HG03103 (cell line): ENCODE results near the gene METTL25B.

Experiments used
- ATAC-seq: cut with Tn5 transposase; IDR thresholded peaks from one replicate; pipeline ENCODE4 v1.9.1; 2021; ENCODE audit warnings: low read depth; ENCODE audit not compliant: unreplicated experiment

The METTL25B gene

DNA sequence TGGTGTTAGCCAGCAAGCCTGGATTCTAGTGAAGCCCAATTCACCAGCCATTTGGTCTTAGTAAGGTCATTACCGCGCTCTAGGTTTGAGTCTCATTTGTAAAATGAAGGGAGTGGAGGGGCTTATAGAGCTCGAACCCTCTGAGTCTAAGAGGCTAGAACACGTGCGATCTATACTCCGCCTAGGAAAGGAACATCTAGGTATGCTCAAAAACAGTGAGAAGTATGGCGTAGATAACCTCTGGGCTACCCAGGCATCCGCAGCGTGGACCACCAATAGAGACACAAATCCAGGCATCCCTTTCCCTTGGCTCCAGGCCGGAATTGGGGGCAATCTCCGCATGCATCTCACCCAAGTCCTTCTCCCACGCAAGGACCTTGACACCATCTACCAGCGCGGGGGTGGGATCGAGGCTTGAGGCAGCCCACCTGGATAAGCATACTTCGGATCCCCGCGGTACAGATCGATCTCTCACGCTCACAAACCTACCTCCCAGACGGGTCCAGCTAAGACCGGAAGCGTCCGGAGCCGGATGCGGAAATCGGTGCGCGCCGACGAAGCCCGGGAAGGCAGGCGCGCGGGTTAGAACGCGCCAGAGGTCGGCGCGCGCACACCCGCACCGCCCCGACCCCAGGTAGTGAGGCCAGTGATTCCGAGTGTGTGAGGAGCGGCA is at the start of gene METTL25B:
Gene METTL25B, plus strand, starts transcription at position 544 of the 673 bp plus-strand sequence. CDS start 636 bp downstream, outside the sequence.
- peak; percentile 37 for ATAC-seq

DNA sequence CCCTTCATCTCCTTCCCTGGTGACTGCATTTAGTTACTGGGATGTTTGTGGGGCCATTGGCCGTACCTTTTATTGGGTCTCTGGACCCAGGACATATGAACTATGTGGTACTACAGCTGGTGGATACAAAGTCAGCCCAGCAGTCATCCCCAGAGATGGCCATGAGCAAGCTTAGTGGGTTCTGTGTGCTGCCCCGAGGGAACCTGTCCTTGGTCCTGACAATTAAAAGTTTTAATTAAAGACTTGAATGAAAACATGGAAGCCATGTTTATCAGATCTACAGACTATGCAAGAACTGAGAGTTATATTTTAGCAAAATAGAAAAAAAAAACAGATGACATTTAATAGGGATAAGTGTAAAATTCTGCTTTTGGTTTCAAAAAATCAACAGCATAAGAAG is 48.2 kb upstream of the METTL25B start:
- ATAC-seq: no peak

DNA sequence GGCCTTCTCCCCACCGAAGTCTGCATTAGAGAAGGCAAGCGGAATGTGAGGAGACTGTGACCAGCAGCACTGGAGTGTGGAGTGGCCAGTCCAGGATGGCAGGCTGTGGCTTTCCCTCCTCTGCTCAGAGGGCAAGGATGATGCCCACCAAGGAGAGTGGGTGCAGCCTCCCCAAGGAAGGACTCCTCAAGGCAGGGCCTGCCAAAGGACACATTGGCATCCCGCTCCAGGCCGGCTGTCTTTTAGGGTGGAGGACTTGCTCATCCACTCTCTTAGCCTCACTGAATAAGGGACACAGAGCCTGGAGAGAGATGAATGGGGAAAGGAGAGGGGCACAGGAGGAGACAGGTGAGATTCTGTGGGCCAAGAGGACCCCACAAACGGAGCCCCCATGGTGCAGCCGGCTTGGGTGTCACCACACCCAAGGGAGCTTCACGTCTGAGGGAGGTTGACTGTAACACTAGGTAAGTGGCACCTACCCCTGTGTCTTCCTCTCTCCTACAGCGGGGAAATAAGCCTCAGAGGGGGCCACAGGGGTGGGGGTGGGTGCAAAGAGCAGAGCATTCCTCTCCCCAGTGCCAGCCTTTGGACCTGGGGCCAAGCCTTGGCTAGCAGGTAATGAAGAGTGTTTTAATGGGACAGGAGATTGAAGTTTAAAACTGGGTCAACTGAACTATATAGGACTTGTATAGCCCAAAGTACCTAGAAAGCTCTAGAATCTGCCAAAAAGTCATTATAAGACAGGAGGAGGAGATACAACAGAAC is 46.9 kb upstream of the METTL25B start:
- ATAC-seq: no peak

DNA sequence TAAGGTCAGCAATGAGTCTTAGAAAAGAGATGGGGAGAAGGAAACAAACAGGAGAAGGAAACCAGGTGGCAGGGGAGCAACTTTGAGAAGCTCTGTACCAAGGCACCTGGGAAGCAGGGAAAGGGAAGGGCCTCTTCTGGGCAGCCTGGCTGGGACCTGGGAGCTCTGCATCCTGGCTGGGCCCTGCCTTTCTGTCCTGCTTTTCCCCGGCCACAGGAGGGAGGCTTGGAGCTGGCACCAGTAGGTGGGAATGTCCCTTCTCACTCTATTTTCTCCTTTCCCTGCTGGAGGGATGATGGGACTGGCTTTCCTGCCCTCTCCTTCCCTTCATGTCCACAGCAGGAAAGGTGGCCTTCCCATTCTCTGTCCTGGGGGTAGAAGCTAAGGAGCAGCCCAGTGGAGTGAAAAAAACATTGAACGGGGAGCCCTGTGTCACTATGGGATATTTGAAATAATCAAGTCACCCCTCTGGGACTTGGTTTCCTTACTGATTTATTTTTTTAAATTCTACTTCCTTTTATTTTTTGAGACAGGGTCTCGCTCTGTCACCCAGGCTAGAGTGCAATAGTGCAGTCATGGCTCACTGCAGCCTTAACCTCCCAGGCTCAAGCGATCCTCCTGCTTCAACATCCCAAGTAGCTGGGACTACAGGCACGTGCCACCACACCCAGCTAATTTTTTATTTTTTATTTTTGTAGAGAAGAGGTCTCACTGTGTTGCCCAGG is 45.9 kb upstream of the METTL25B start:
- ATAC-seq: no peak

DNA sequence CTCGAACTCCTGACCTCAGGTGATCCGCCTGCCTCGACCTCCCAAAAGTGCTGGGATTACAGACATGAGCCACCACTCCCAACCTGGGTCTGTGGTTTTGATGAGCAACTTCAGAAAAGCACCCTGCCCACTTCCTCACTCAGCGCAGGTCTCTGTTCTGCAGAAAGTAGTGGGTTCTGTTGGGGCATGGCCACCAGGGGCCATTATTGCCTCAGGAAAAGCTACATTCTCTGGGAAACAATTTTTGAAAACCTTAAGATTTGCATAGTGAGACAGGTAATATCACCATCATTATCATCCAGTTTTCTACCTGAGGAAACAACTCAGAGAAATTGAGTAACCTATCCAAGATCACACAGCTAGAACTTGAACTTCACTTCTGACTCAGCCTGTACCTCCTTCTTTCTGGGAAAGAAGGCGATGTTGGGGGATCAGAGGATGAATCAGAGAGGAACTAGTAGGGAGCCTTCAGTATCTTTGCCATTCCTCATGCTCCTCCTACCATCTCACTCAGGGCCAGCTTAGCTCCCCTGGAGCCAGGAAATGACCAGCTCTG is 44.0 kb upstream of the METTL25B start:
- ATAC-seq: no peak

DNA sequence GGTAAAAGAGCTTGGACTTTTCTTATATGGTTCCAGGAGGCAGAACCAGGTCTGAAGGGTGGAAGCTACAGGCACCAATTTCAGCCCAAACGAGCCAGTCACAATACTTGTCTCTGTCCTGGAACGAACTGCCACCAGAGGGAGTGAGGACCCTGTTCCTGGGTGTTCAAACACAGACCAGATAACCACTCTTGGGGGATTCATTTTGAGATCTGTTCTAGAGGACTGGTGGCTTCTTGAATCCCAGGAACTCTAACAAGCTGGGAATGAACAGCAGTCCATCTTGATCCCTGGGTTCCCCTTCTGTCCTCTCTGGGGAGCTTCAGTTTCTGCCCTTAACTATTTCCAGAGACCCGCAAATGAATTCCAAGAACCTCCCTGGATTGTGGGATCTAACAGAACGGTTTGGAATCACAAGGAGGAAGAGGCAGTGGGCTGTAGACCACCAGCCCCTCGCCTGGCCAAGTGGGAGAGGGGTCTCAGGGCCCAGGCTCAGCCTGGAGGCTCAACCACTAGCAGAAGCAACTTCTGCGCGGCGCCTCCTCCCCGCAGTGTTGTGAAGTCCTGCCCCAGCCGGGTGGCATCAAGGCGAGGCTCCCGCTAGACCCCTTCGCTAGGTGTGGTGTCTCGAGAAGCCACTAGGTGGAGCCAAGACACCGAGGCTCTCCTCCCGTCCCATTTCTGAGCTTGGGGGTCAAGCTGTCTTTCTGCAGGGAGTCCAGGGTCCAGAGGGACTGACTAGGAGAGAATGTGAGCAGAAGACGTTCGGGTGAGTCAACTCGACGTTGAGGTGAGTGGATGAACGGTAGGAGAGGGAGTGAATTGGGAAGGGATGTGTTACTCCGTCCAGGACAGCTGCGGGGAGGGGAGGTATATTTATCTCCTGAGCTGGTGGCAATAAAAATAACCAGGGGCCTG is 39.0 kb upstream of the METTL25B start:
- no peak for ATAC-seq

DNA sequence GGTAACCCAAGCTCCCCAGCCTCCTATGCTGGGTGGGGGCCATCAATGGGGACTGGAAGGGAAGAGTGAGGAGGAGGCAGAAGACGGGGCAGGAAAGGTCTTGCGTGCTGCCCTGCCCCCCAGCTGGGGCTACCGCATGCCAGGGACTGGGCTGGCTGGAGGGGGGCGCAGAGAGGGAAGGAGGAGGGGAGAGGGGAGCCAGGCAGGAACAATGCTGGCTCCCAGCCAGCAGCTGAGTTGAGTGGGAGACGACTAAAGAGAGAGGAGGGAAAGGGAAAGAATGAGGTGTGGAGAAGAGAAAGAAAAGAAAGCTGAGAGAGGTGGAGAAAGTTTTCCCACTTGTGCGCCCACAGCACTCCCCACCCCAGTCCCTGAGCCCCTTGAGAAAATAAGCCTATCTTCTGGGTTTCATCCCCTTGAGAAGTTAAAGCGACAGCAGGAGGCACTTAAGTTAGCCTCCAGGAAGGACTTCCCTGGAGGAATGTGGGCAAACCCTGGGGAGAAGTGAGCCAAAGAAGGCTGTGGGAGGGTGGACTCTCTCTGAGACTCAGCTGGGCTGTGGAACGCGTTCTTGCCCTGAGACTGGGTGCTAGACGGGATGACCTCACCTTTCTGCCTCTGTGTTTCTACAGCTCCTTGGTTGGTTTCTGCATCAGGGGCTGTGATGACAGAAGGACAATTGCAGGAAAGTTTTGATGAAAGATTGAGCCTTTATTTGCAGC is 38.2 kb upstream of the METTL25B start:
- no peak for ATAC-seq

DNA sequence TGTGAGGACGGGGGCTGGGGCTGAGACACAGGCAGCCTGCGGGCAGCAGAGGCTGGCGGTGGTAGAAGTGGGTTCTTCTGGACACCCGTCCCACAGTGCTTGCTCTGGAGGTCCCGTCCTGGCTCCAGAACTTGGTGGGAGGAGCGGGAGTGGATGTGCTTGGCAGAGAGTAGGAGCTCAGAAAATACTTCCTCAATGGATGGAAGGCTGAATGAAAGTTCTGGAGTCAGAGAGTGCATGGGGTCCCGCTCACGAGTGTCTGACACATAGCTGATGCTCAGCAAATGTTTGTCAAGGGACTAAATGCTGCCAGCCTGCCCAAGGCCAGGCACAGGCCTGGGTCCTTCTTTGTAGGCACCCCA is 37.6 kb upstream of the METTL25B start:
- ATAC-seq: no peak

DNA sequence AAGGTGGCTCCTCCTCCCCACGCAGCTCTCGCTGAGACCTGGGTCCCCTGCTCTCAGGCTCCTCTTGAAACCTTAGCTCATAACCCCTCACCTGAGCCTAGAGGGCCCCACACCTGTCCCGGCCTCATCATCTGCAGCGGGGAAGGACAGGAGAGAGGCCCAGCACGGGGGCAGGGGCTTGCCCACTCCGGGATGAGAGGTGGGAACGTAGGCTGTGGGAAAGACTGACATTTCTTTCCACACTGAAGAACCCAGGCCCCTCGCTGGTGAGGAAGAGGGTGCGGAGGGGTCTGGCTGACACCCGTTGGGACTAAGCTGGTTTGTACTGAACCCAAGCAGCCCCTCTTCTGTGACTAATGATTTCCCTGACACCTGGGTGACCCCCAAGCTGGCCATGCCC is 37.1 kb upstream of the METTL25B start:
- ATAC-seq: no peak

DNA sequence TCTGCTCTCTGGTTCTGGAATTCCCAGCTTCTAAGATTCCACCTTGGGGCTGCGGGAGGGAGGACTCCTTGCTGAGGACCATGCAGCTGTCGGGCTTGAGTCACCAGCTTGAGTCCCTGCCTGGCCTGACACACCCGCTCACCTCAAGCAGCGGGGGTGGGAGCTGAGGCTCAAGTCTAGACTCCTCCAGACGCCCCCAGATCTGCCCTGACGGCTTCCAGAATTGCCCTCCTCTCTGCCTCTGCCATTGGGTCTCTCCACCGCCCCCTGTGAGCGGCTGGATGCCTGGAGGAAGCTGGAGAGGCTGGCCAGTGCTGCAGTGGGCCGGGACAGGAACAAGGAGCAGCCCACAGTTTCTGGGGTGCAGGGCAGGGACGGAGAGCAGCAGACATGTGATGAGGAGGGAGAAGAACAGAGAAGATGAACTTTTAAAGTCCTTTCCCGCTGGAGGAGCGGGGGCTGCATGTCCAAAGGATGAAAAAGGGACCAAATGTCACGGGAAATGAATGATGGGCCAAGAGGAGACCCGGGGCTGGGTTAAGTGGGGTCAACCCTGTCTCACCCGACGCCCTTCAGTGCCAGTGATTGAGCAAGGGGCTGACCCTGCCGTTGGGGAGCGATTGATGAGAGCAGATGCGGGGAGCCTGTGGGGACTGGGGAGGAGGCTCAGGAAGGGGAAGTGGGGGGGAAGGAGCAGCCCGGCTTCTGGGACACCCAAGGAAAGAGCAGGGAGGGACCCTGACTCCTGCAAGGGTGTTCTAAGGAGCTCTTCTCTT is 36.4 kb upstream of the METTL25B start:
- ATAC-seq: no peak

DNA sequence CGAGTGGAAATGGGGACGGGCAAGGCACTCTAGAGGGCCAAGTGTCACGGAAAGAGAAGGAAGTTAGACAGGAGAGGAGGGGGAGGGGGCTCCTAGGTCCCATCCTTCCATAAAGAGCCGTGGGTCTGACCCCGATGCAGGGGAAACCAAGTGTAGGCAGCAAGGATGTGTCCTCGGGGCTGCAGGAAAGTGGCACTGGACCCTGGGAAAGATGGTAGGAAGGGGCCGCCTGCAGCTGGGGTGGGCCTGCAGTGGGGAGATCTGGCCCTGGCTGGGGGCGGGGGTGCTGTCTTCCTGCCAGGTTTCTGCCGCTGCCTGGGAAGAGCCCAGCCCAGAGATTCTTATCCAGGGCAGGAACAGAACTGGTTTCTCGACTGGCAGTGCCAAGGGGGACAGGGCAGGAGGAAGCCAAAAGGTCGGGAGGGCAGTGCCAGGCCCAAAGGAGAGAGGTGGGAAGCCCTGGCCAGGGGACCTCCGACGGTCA is 35.8 kb upstream of the METTL25B start:
- no peak for ATAC-seq

DNA sequence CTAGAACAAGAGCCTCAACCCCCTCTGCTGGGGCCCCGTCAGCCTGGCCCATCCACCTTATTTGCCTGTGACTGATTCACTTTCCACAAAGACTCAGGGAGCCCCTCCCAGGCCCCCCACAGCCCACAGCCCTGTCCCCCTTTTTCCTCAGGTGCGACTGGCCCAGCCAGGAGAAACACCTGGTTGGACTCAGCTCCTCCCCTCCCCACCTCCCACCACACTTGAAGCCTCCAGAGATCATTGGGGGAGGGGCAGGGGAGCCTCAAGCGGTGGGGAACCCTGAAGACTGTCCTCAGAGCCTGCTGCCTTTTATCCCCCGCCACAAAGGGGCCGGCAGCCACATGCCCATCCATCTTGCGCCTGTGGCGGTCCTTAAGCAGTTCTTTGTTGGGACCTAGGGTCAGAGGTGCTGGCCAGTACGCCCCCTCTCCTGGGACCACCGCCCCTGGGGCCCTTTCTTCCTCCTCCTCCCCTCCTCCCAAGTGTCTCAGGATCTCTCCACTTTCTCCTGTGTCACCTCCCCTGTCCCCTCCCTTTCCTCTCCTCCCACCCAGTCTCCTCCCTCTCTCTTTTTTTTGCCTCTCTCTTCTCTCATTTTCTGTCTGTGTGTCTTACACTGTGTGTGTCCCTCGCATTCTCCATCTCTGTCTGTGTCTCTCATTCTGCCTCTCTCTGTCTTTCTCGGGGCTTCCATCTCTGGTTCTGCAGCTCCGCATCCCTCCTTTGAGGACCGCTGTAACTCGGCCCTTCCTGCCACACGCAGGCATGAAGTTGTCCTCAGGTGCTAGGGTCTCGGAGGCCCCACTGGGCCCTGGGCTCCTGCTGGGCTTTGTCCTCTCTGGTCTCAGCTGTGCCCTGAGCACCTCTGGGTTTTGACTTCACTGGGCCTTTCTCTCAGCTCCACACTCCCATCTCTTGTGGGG is 35.1 kb upstream of the METTL25B start:
- ATAC-seq: no peak

DNA sequence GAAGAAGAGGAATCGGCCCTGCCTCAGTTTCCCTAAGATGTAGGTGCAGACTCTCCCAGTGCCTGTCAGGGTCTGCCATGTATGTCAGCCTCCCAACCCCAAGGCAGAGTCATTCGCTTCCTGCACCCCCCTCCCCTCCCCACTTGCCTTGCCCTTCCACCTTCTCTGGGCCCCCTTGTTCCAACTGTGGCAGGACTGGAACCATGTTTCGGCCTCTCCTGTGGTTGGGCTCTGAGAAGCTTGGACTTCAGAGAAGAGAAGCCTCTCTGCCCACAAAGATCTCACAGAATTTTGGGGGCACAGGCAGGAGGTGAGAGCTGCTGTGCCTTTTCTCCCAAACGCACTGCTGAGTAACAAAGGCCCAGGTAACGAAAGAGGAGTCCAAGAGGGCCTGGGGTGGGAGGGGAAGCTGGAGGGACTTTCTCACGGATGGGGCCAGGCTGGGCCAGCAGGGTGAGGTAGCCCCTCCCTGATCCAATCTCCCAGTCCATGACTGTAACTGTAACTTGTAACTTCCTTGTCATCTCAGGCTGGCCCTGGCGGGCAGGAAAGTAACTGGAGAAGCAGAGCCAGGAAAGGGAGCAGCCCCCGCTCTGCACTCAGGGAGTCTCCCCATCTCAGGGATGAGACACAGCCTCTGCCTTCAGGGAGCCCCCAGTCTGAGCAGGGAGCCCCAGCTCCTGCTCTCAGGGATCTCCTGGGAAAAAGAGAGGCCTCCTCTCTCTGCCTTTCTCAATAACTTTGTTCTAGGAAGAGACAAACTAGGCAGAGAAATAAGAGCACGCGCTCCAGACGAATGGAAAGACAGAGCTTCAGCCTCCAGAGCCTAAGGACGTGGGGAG is 34.2 kb upstream of the METTL25B start:
- ATAC-seq: no peak

DNA sequence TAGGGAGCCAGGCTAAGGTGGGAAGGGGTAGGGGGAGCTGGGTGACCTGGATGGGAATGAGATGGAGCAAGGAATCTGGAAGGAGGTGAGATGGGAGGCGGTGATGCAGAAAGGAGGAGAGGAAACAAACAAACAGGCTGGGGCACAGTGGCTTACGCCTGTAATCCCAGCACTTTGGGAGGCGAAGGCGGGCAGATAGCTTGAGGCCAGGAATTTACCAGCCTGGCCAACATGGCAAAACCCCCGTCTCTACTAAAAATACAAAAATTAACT is 33.6 kb upstream of the METTL25B start:
- ATAC-seq: no peak

DNA sequence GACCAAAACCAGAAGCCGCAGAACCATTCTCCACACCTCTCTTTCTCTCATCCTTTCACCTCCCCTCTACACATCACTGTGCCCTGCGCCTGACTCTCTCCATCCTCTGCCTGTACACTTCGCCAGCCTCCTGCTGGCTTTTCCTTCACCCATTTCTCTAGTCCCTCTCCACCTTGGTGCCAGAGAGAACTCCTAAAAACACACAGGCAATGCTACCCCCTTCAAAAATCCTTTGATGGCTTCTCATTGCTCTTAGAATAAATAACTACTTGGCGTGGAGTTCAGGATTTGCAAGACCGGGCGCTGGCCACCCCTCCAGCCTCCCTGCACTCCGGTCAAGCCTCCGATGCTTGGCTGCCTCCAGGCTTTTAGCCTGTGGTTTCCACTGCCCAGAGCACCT is 31.5 kb upstream of the METTL25B start:
- no peak for ATAC-seq

DNA sequence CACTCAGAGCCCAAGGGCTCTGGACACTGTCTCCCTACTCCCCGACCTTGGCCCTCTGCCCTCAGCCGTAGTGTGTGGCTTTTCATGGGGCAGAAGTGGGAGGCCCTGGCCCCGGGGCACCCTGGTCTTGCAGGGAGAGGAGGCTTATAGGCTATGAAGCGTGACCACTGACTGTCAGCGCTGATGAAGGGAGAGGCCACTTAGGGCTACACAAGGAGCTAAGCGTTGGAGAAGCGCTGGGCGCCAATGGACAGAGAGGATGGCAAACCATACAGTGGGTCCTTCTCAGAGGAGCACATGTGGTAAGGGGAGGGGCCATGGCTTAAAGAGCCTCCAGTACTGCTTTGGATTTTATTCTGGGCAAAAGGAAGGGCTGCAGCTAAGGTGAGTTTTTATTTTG is 30.8 kb upstream of the METTL25B start:
- no peak for ATAC-seq

DNA sequence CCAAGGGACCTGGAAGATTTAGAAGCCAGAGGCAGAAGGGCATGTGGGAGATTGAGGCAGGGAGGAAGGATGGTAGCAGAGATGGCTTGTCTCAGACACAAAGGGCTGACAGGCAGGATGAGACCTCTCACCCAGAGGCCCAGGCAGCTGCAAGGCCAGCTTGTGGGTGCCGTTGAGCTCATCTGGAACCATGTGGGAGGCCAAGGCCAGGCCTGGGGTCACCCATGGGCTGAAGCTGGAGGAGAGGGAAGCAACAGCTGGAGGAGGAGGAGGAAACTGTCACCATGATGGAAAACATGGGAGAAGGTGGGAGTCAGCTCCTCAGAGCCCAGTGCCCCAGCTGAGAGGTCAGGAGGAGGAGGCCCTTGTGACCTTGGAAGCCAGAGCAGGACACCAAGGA is 29.3 kb upstream of the METTL25B start:
- no peak for ATAC-seq
